Measurements from ENCODE around the gene OTC. TPM values are rescaled to one million over a fixed set of nuclear protein-coding genes. Genes with fewer than 3 reads are reported as not detected.

Gene OTC
- total RNA-seq, 1 experiment from 2014 or later, result not detected

- POLR2A ChIA-PET (ENCODE audit: unreplicated experiment), result no interaction called here
- no peaks in the 10 kb centered on the region for H3K9me3 ChIP-seq (ENCODE audit: insufficient read depth, low read depth)
- H3K36me3 ChIP-seq (ENCODE audit: low read depth), result no peaks in the 10 kb centered on the region
- H3K4me2 ChIP-seq, result no peak overlapping the region
- CTCF ChIA-PET, result no interaction called here
- H3K27me3 ChIP-seq (ENCODE audit: insufficient read depth, low read depth), result no peaks in the 10 kb centered on the region
- no peaks in the 10 kb centered on the region for H3F3A ChIP-seq (ENCODE audit: insufficient read depth, low read depth)
- intact Hi-C loops (cut with micrococcal nuclease; ENCODE audit: unreplicated experiment), result no loop called here
- no peaks in the 10 kb centered on the region for H4K20me1 ChIP-seq (ENCODE audit: insufficient read depth)
- H3K79me2 ChIP-seq (ENCODE audit: low read depth), result no peaks in the 10 kb centered on the region
- no peaks in the 10 kb centered on the region for H3K9me2 ChIP-seq (ENCODE audit: insufficient read depth)
- H3K27ac ChIP-seq, result no peak overlapping the region
- no peaks in the 10 kb centered on the region for H3K4me1 ChIP-seq (replicated peaks; ENCODE audit: insufficient read depth)
- BruUV-seq (replicated peaks), result no TSS peak
- no peak overlapping the region for H2AFZ ChIP-seq
- H3K4me3 ChIP-seq, result no peak overlapping the region
- DNase-seq, result no peak
- TF ChIP-seq EZH2 (IDR thresholded peaks at IDR 0.05; ENCODE audit: low read depth) (no peak), CTCF (conservative IDR thresholded peaks at IDR 0.05) (no peak)
Measured at GRCh38 chrX:38403834-38404233, 51.4 kb downstream of the OTC start.

DNA sequence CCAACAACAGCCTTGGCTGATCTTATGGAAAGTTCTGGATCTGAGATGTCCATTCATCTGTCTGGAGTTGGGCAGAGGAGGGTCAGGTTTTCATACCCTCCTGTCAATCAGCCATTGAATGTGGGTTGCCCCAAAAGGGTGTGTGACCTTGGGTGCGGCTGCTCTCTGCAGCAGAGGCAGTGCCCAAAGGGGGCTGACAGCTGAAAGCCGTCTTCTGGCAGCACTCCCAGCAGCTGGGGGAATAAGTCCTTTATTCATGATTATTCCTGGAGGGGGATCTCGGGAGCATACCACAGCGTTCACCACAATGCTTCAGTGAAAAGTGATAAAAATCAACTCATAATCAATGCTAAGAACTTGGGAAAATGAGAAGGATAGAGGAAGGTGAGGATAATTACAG, 54.7 kb downstream of the OTC start:
- Histone ChIP-seq H3K9me2 (ENCODE audit: insufficient read depth) (no peaks in the 10 kb centered on the region), H3K79me2 (ENCODE audit: low read depth) (no peaks in the 10 kb centered on the region), H3K9me3 (ENCODE audit: insufficient read depth, low read depth) (no peaks in the 10 kb centered on the region), H3F3A (ENCODE audit: insufficient read depth, low read depth) (no peaks in the 10 kb centered on the region), H3K27me3 (ENCODE audit: insufficient read depth, low read depth) (no peaks in the 10 kb centered on the region), H2AFZ (no peak overlapping the region), H4K20me1 (ENCODE audit: insufficient read depth) (no peaks in the 10 kb centered on the region), H3K4me2 (no peak overlapping the region), H3K36me3 (ENCODE audit: low read depth) (no peaks in the 10 kb centered on the region), H3K4me1 (replicated peaks; ENCODE audit: insufficient read depth) (no peaks in the 10 kb centered on the region), H3K4me3 (no peak overlapping the region), H3K27ac (no peak overlapping the region)
- intact Hi-C loops (cut with micrococcal nuclease; ENCODE audit: unreplicated experiment), result no loop called here
- DNase-seq, result no peak
- ChIA-PET CTCF (no interaction called here), POLR2A (ENCODE audit: unreplicated experiment) (no interaction called here)
- BruUV-seq (replicated peaks), result no TSS peak
- TF ChIP-seq CTCF (conservative IDR thresholded peaks at IDR 0.05) (no peak), EZH2 (IDR thresholded peaks at IDR 0.05; ENCODE audit: low read depth) (no peak)

DNA sequence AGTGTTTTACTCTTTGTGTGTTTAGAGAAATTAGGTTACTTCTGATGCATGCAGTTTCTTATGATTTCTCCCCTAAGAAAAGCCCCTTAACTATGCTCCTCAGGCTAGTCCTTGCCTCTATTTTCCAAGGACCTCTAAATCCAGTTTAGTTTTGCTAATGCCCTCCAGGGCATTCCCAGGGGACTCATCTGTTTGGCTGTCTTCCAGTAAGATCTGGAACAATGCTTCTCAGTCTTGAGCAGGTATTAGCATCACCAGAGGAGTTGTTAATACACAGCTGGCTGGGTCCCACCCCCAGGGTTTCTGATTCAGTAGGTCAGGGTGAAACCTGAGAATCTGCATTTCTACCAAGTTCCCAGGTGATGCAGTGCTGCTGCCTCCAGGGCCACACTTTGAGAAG, 56.9 kb downstream of the OTC start:
- Histone ChIP-seq H3K4me1 (replicated peaks; ENCODE audit: insufficient read depth) (no peaks in the 10 kb centered on the region), H3K9me3 (ENCODE audit: insufficient read depth, low read depth) (no peaks in the 10 kb centered on the region), H3K27me3 (ENCODE audit: insufficient read depth, low read depth) (no peaks in the 10 kb centered on the region), H4K20me1 (ENCODE audit: insufficient read depth) (no peaks in the 10 kb centered on the region), H2AFZ (no peak overlapping the region), H3K36me3 (ENCODE audit: low read depth) (no peaks in the 10 kb centered on the region), H3K27ac (no peak overlapping the region), H3F3A (ENCODE audit: insufficient read depth, low read depth) (no peaks in the 10 kb centered on the region), H3K4me3 (no peak overlapping the region), H3K9me2 (ENCODE audit: insufficient read depth) (no peaks in the 10 kb centered on the region), H3K79me2 (ENCODE audit: low read depth) (no peaks in the 10 kb centered on the region), H3K4me2 (no peak overlapping the region)
- TF ChIP-seq CTCF (conservative IDR thresholded peaks at IDR 0.05) (no peak), EZH2 (IDR thresholded peaks at IDR 0.05; ENCODE audit: low read depth) (no peak)
- BruUV-seq (replicated peaks), result no TSS peak
- ChIA-PET POLR2A (ENCODE audit: unreplicated experiment) (no interaction called here), CTCF (no interaction called here)
- no peak for DNase-seq
- intact Hi-C loops (cut with micrococcal nuclease; ENCODE audit: unreplicated experiment), result no loop called here
